GM23338 (cell line): ENCODE data around the gene TOM1L2. TPM values are rescaled to one million over a fixed set of nuclear protein-coding genes. Genes with fewer than 3 reads are reported as not detected.

Experiments used
- ATAC-seq: fragments of 200-7000 bp; cut with Tn5 transposase; 3 replicates; pipeline ENCODE4 v1.9.1; 2020
- DNase-seq: peaks from one replicate; pipeline ENCODE4 v3.0.0-alpha.2; 2015; ENCODE audit warnings: low spot score
- H2AFZ ChIP-seq: fragments of 200-600 bp; sonication (generic); 2 replicates; pipeline ENCODE4 v1.8.0; 2016; ENCODE audit warnings: antibody characterized with exemption, mild to moderate bottlenecking, moderate library complexity
- H3F3A ChIP-seq: fragments of 200-600 bp; sonication (generic); replicated peaks from 2 replicates; pipeline ENCODE4 v1.8.0; 2017; ENCODE audit warnings: antibody characterized with exemption, mixed run types, low read depth
- H3K27ac ChIP-seq: fragments of 200-600 bp; sonication (generic); 2 replicates; pipeline ENCODE4 v1.6.1; 2016; ENCODE audit warnings: low read depth
- H3K27me3 ChIP-seq: fragments of 200-600 bp; sonication (generic); 2 replicates; pipeline ENCODE4 v1.8.0; 2016; ENCODE audit warnings: mild to moderate bottlenecking, mixed run types, moderate library complexity; ENCODE audit not compliant: insufficient read depth
- H3K36me3 ChIP-seq: fragments of 200-600 bp; sonication (generic); 2 replicates; pipeline ENCODE4 v1.8.0; 2016; ENCODE audit warnings: mild to moderate bottlenecking; ENCODE audit not compliant: insufficient read depth
- H3K4me1 ChIP-seq: fragments of 200-600 bp; sonication (generic); 2 replicates; pipeline ENCODE4 v1.8.0; 2016; ENCODE audit warnings: mild to moderate bottlenecking, moderate library complexity; ENCODE audit not compliant: insufficient read depth
- H3K4me2 ChIP-seq: fragments of 200-600 bp; sonication (generic); 2 replicates; pipeline ENCODE4 v1.7.1; 2017; ENCODE audit warnings: mixed run types
- H3K4me3 ChIP-seq: fragments of 200-600 bp; sonication (generic); 2 replicates; pipeline ENCODE4 v1.6.1; 2016; ENCODE audit warnings: mixed run types
- H3K79me2 ChIP-seq: fragments of 200-600 bp; sonication (generic); replicated peaks from 2 replicates; pipeline ENCODE4 v1.8.0; 2017; ENCODE audit warnings: mild to moderate bottlenecking; ENCODE audit not compliant: insufficient read depth
- H3K9me2 ChIP-seq: fragments of 200-600 bp; sonication (generic); 2 replicates; pipeline ENCODE4 v1.8.0; 2017; ENCODE audit not compliant: insufficient read depth
- H4K20me1 ChIP-seq: fragments of 200-600 bp; sonication (generic); replicated peaks from 2 replicates; pipeline ENCODE4 v1.8.0; 2017; ENCODE audit warnings: mild to moderate bottlenecking; ENCODE audit not compliant: insufficient read depth
- H3K27ac Mint-ChIP-seq: 2 replicates; pipeline ENCODE4 v1.8.0; 2020; ENCODE audit warnings: inconsistent platforms, mild to moderate bottlenecking, moderate library complexity, mixed read lengths
- H3K27me3 Mint-ChIP-seq: 3 replicates; pipeline ENCODE4 v1.8.0; 2022; ENCODE audit warnings: low read depth, mild to moderate bottlenecking, moderate library complexity, mixed read lengths, inconsistent platforms; ENCODE audit not compliant: insufficient read depth, poor library complexity
- H3K36me3 Mint-ChIP-seq: 3 replicates; pipeline ENCODE4 v1.8.0; 2021; ENCODE audit warnings: low read depth, mild to moderate bottlenecking, inconsistent platforms, moderate library complexity, mixed read lengths
- H3K4me1 Mint-ChIP-seq: 3 replicates; pipeline ENCODE4 v1.8.0; 2020; ENCODE audit warnings: mild to moderate bottlenecking, inconsistent platforms, mixed read lengths
- H3K4me3 Mint-ChIP-seq: 3 replicates; pipeline ENCODE4 v1.8.0; 2021; ENCODE audit warnings: moderate library complexity, mild to moderate bottlenecking, inconsistent platforms, mixed read lengths
- H3K9me3 Mint-ChIP-seq: 3 replicates; pipeline ENCODE4 v1.8.0; 2020; ENCODE audit warnings: moderate library complexity, mild to moderate bottlenecking, inconsistent platforms, mixed read lengths
- CREB1 ChIP-seq: fragments of 250-450 bp; sonication (Bioruptor Pico); IDR thresholded peaks from 2 replicates; pipeline ENCODE4 v1.5.0; 2020; ENCODE audit warnings: low read depth, mild to moderate bottlenecking, moderate library complexity
- EZH2 ChIP-seq: fragments of 200-600 bp; sonication (generic); IDR thresholded peaks from one replicate; pipeline ENCODE4 v1.8.0; 2017; ENCODE audit warnings: antibody characterized with exemption, mild to moderate bottlenecking, low read depth; ENCODE audit not compliant: unreplicated experiment
- EZH2phosphoT487 ChIP-seq: fragments of 200-600 bp; sonication (generic); IDR thresholded peaks from one replicate; pipeline ENCODE4 v1.8.1; 2018; ENCODE audit warnings: antibody characterized with exemption; ENCODE audit not compliant: unreplicated experiment
- JUNB ChIP-seq: IDR thresholded peaks from one replicate; pipeline ENCODE4 v1.6.1; 2016; ENCODE audit warnings: antibody characterized with exemption; ENCODE audit not compliant: unreplicated experiment
- NANOG ChIP-seq: IDR thresholded peaks from 2 replicates; pipeline ENCODE4 v1.6.1; 2016; ENCODE audit warnings: antibody characterized with exemption, borderline replicate concordance
- POLR2AphosphoS5 ChIP-seq: IDR thresholded peaks from 2 replicates; pipeline ENCODE4 v1.6.1; 2016; ENCODE audit warnings: antibody characterized with exemption, low read depth
- STAT1 ChIP-seq: IDR thresholded peaks from one replicate; pipeline ENCODE4 v1.6.1; 2016; ENCODE audit warnings: antibody characterized with exemption; ENCODE audit not compliant: unreplicated experiment
- ZNF114 ChIP-seq: fragments of 250-450 bp; sonication (Bioruptor Pico); IDR thresholded peaks from 2 replicates; pipeline ENCODE4 v1.5.0; 2020; ENCODE audit warnings: mild to moderate bottlenecking, moderate library complexity
- ZNF331 ChIP-seq: fragments of 250-450 bp; sonication (Bioruptor Pico); IDR thresholded peaks from 2 replicates; pipeline ENCODE4 v1.5.0; 2020; ENCODE audit warnings: low read depth, mild to moderate bottlenecking, moderate library complexity
- polyA plus RNA-seq: library from polyadenylated mRNA; unstranded; fragments of >200 nt; fragmentation: Nextera tagmentation; extraction: Ambion mirVana; gene quantifications from 2 replicates; pipeline ENCODE4 v1.2.1, GENCODE V29; 2016
- total RNA-seq: library from RNA; depleted of rRNA; stranded (reverse); fragments of >200 nt; shearing (Covaris generic); gene quantifications from 2 replicates; pipeline ENCODE4 v1.2.3, GENCODE V29; 2014
- TF ChIP-seq, protein P1 (sequence below), 2 experiments: fragments of 200-600 bp in 1 of 2; sonication (generic) in 1 of 2; conservative IDR thresholded peaks; 2 replicates each; pipeline versions ENCODE4 v1.5.1 to v1.6.1; 2016 to 2017; ENCODE audit warnings: antibody characterized with exemption in 2 of 2, low read depth in 2 of 2, mild to moderate bottlenecking in 2 of 2, moderate library complexity in 1 of 2
- TF ChIP-seq, protein P2 (sequence below): IDR thresholded peaks from one replicate; pipeline ENCODE4 v1.6.1; 2018; ENCODE audit warnings: antibody characterized with exemption; ENCODE audit not compliant: unreplicated experiment
- TF ChIP-seq, protein P3 (sequence below): fragments of 250-450 bp; sonication (Bioruptor Pico); IDR thresholded peaks from 2 replicates; pipeline ENCODE4 v1.5.0; 2020; ENCODE audit warnings: mild to moderate bottlenecking, moderate library complexity
- TF ChIP-seq, protein P4 (sequence below): IDR thresholded peaks from 2 replicates; pipeline ENCODE4 v1.6.1; 2016; ENCODE audit warnings: antibody characterized with exemption

TOM1L2 gene
- total and polyA plus RNA-seq, 2 experiments from 2014 or later = 3.3 TPM

DNA sequence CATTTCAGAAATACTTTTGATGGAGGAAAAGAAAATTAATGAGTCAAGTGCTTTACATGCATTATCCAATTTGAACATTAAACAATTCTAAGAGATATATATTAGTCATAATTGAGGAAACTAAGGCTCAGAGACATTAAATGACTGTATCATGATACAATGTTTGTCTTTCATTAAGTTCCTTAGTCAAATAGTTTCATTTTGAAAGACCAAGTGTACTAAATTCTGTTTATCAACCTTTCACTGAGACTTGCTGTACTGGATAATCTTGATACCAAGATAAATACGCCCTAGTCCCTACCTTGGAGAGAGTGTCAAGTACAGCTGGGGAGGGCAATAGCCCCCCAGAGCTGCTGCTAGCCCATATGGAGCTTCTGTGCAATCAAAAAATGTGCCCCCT lies 24.2 kb downstream of the TOM1L2 start:
- TF ChIP-seq, protein P1, sequence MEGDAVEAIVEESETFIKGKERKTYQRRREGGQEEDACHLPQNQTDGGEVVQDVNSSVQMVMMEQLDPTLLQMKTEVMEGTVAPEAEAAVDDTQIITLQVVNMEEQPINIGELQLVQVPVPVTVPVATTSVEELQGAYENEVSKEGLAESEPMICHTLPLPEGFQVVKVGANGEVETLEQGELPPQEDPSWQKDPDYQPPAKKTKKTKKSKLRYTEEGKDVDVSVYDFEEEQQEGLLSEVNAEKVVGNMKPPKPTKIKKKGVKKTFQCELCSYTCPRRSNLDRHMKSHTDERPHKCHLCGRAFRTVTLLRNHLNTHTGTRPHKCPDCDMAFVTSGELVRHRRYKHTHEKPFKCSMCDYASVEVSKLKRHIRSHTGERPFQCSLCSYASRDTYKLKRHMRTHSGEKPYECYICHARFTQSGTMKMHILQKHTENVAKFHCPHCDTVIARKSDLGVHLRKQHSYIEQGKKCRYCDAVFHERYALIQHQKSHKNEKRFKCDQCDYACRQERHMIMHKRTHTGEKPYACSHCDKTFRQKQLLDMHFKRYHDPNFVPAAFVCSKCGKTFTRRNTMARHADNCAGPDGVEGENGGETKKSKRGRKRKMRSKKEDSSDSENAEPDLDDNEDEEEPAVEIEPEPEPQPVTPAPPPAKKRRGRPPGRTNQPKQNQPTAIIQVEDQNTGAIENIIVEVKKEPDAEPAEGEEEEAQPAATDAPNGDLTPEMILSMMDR (conservative IDR thresholded peaks at IDR 0.05; ENCODE audit: low read depth in 2 of 2) = no peak
- TF ChIP-seq, protein P2, sequence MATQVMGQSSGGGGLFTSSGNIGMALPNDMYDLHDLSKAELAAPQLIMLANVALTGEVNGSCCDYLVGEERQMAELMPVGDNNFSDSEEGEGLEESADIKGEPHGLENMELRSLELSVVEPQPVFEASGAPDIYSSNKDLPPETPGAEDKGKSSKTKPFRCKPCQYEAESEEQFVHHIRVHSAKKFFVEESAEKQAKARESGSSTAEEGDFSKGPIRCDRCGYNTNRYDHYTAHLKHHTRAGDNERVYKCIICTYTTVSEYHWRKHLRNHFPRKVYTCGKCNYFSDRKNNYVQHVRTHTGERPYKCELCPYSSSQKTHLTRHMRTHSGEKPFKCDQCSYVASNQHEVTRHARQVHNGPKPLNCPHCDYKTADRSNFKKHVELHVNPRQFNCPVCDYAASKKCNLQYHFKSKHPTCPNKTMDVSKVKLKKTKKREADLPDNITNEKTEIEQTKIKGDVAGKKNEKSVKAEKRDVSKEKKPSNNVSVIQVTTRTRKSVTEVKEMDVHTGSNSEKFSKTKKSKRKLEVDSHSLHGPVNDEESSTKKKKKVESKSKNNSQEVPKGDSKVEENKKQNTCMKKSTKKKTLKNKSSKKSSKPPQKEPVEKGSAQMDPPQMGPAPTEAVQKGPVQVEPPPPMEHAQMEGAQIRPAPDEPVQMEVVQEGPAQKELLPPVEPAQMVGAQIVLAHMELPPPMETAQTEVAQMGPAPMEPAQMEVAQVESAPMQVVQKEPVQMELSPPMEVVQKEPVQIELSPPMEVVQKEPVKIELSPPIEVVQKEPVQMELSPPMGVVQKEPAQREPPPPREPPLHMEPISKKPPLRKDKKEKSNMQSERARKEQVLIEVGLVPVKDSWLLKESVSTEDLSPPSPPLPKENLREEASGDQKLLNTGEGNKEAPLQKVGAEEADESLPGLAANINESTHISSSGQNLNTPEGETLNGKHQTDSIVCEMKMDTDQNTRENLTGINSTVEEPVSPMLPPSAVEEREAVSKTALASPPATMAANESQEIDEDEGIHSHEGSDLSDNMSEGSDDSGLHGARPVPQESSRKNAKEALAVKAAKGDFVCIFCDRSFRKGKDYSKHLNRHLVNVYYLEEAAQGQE = no peak
- TF ChIP-seq, protein P3, sequence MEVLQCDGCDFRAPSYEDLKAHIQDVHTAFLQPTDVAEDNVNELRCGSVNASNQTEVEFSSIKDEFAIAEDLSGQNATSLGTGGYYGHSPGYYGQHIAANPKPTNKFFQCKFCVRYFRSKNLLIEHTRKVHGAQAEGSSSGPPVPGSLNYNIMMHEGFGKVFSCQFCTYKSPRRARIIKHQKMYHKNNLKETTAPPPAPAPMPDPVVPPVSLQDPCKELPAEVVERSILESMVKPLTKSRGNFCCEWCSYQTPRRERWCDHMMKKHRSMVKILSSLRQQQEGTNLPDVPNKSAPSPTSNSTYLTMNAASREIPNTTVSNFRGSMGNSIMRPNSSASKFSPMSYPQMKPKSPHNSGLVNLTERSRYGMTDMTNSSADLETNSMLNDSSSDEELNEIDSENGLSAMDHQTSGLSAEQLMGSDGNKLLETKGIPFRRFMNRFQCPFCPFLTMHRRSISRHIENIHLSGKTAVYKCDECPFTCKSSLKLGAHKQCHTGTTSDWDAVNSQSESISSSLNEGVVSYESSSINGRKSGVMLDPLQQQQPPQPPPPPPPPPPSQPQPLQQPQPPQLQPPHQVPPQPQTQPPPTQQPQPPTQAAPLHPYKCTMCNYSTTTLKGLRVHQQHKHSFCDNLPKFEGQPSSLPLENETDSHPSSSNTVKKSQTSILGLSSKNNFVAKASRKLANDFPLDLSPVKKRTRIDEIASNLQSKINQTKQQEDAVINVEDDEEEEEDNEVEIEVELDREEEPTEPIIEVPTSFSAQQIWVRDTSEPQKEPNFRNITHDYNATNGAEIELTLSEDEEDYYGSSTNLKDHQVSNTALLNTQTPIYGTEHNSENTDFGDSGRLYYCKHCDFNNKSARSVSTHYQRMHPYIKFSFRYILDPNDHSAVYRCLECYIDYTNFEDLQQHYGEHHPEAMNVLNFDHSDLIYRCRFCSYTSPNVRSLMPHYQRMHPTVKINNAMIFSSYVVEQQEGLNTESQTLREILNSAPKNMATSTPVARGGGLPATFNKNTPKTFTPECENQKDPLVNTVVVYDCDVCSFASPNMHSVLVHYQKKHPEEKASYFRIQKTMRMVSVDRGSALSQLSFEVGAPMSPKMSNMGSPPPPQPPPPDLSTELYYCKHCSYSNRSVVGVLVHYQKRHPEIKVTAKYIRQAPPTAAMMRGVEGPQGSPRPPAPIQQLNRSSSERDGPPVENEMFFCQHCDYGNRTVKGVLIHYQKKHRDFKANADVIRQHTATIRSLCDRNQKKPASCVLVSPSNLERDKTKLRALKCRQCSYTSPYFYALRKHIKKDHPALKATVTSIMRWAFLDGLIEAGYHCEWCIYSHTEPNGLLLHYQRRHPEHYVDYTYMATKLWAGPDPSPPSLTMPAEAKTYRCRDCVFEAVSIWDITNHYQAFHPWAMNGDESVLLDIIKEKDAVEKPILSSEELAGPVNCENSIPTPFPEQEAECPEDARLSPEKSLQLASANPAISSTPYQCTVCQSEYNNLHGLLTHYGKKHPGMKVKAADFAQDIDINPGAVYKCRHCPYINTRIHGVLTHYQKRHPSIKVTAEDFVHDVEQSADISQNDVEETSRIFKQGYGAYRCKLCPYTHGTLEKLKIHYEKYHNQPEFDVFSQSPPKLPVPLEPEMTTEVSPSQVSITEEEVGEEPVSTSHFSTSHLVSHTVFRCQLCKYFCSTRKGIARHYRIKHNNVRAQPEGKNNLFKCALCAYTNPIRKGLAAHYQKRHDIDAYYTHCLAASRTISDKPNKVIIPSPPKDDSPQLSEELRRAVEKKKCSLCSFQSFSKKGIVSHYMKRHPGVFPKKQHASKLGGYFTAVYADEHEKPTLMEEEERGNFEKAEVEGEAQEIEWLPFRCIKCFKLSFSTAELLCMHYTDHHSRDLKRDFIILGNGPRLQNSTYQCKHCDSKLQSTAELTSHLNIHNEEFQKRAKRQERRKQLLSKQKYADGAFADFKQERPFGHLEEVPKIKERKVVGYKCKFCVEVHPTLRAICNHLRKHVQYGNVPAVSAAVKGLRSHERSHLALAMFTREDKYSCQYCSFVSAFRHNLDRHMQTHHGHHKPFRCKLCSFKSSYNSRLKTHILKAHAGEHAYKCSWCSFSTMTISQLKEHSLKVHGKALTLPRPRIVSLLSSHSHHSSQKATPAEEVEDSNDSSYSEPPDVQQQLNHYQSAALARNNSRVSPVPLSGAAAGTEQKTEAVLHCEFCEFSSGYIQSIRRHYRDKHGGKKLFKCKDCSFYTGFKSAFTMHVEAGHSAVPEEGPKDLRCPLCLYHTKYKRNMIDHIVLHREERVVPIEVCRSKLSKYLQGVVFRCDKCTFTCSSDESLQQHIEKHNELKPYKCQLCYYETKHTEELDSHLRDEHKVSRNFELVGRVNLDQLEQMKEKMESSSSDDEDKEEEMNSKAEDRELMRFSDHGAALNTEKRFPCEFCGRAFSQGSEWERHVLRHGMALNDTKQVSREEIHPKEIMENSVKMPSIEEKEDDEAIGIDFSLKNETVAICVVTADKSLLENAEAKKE = no peak
- TF ChIP-seq, protein P4, sequence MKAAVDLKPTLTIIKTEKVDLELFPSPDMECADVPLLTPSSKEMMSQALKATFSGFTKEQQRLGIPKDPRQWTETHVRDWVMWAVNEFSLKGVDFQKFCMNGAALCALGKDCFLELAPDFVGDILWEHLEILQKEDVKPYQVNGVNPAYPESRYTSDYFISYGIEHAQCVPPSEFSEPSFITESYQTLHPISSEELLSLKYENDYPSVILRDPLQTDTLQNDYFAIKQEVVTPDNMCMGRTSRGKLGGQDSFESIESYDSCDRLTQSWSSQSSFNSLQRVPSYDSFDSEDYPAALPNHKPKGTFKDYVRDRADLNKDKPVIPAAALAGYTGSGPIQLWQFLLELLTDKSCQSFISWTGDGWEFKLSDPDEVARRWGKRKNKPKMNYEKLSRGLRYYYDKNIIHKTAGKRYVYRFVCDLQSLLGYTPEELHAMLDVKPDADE = no peak
- TF ChIP-seq EZH2 = no peak
- no peak for TF ChIP-seq STAT1
- no peak for TF ChIP-seq CREB1 (CRISPR knock-in tag)
- TF ChIP-seq JUNB = no peak
- no peak for TF ChIP-seq NANOG
- no peak for TF ChIP-seq ZNF114
- TF ChIP-seq ZNF331 (CRISPR knock-in tag) = no peak
- no peak for TF ChIP-seq EZH2phosphoT487
- TF ChIP-seq POLR2AphosphoS5 = no peak
- DNase-seq (no peak), ATAC-seq (no peak)
- H3K36me3 ChIP-seq = no peaks in the 10 kb centered on the region
- Mint-ChIP-seq H3K27ac (no peak overlapping the region), H3K4me1 (peaks cover 25% of the 10 kb centered on the region), H3K9me3 (no peaks in the 10 kb centered on the region), H3K27me3 (peaks cover 3% of the 10 kb centered on the region), H3K36me3 (no peaks in the 10 kb centered on the region), H3K4me3 (no peak overlapping the region)
- H3K4me2 ChIP-seq = no peak overlapping the region
- no peaks in the 10 kb centered on the region for H3K79me2 ChIP-seq
- H3K4me1 ChIP-seq = peaks cover 29% of the 10 kb centered on the region
- H3K4me3 ChIP-seq = no peak overlapping the region
- no peak overlapping the region for H2AFZ ChIP-seq
- no peaks in the 10 kb centered on the region for H3K27me3 ChIP-seq
- H4K20me1 ChIP-seq = no peaks in the 10 kb centered on the region
- no peaks in the 10 kb centered on the region for H3F3A ChIP-seq
- H3K9me2 ChIP-seq = no peaks in the 10 kb centered on the region
- H3K27ac ChIP-seq = no peak overlapping the region
